Lower leg skin (tissue), 4 donors: ENCODE measurements around the gene STUB1. TPM values are rescaled to one million over a fixed set of nuclear protein-coding genes. Genes with fewer than 3 reads are reported as not detected.

Source experiments
- DNase-seq, 2 donors: peaks; one replicate each; pipeline ENCODE4 v3.0.0-alpha.2; 2019; ENCODE audit warnings: low spot score in 2 of 2
- H3K4me3 ChIP-seq: fragments of 200-600 bp; sonication (generic); 2 replicates; pipeline ENCODE4 v1.5.1; 2017; ENCODE audit warnings: mild to moderate bottlenecking, low read depth; ENCODE audit not compliant: poor library complexity, severe bottlenecking
- CTCF ChIP-seq, 3 donors: fragments of 450-650 bp; IDR thresholded peaks; one replicate each; pipeline ENCODE4 v1.5.1; 2016; ENCODE audit warnings: antibody characterized with exemption in 3 of 3, mild to moderate bottlenecking in 3 of 3, moderate library complexity in 2 of 3
- POLR2A ChIP-seq, 2 donors: fragments of 450-650 bp; IDR thresholded peaks; one replicate each; pipeline ENCODE4 v1.6.1; 2016 to 2017; ENCODE audit warnings: antibody characterized with exemption in 2 of 2, mild to moderate bottlenecking in 1 of 2, moderate library complexity in 1 of 2
- WGBS, 2 donors: methylation state at CpG; one replicate each; pipeline ENCODE4 v1.1.5; 2018; 5-methylcytosine and 5-hydroxymethylcytosine counted together
- intact Hi-C: fragments of 100-400 bp; cut with DNase I; formaldehyde crosslinking; loops from one replicate; pipeline ENCODE4 v1.15.0; 2023; ENCODE audit warnings: low total_unique reads
- total RNA-seq, 4 donors: library from RNA; depleted of rRNA; stranded (reverse); fragments of >200 nt; gene quantifications; one replicate each; pipeline ENCODE4 v1.1.0, GENCODE V29; 2016

STUB1 gene
- total RNA-seq, 4 donors from 2014 or later: 195 to 272 (median 198) TPM

GRCh38 chr16:670485-671352, 9.5 kb upstream of the STUB1 start:
- WGBS, 2 donors: 91 to 93% methylated on average over 47 to 51 of the region's 52 CpGs
- TF ChIP-seq POLR2A (IDR thresholded peaks at IDR 0.05): no peak
- no peak for TF ChIP-seq CTCF (IDR thresholded peaks at IDR 0.05)
- intact Hi-C loops: no loop called here
- DNase-seq: no peak
- no peak overlapping the region for H3K4me3 ChIP-seq

- intact Hi-C loops: no loop called here
- 84 to 93% methylated on average over 24 to 33 of the region's 40 CpGs for WGBS, 2 donors
- no peak for TF ChIP-seq POLR2A (IDR thresholded peaks at IDR 0.05)
- TF ChIP-seq CTCF (IDR thresholded peaks at IDR 0.05): no peak
- no peak for DNase-seq
- no peak overlapping the region for H3K4me3 ChIP-seq
Observed at GRCh38 chr16:671353-672131, 8.7 kb upstream of the STUB1 start.

- no peak overlapping the region for H3K4me3 ChIP-seq
- 93% methylated on average over 15 to 17 of the region's 19 CpGs for WGBS, 2 donors
- intact Hi-C loops: no loop called here
- no peak for TF ChIP-seq CTCF (IDR thresholded peaks at IDR 0.05)
- TF ChIP-seq POLR2A (IDR thresholded peaks at IDR 0.05): no peak
- DNase-seq: no peak
Observed at GRCh38 chr16:672371-672770, 7.8 kb upstream of the STUB1 start.

GRCh38 chr16:672851-673250, 7.4 kb upstream of the STUB1 start:
- intact Hi-C loops: no loop called here
- WGBS, 2 donors: 93% methylated on average over 18 to 21 of the region's 21 CpGs
- no peak for DNase-seq
- no peak overlapping the region for H3K4me3 ChIP-seq
- TF ChIP-seq CTCF (IDR thresholded peaks at IDR 0.05): no peak
- TF ChIP-seq POLR2A (IDR thresholded peaks at IDR 0.05): no peak

GRCh38 chr16:673399-673991, 6.7 kb upstream of the STUB1 start:
- intact Hi-C loops: no loop called here
- 86 to 89% methylated on average over 18 of the region's 18 CpGs for WGBS, 2 donors
- H3K4me3 ChIP-seq: no peak overlapping the region
- DNase-seq: no peak
- TF ChIP-seq POLR2A (IDR thresholded peaks at IDR 0.05) (no peak), CTCF (IDR thresholded peaks at IDR 0.05) (no peak)
